BLaER1 treated with 17β-estradiol and CSF1 and Interleukin-3, amounts not matched to agents 10 nM and 100 nM (cell line): ENCODE results near the gene DHX15.

Source experiments
- H3K27ac ChIP-seq, 11 experiments: shearing (Covaris generic); formaldehyde crosslinking; 2 replicates each; pipeline ENCODE4 v1.8.1; 2022
- H3K27me3 ChIP-seq, 11 experiments: shearing (Covaris generic); formaldehyde crosslinking; 2 replicates each; pipeline ENCODE4 v1.8.1; 2022
- H3K36me3 ChIP-seq, 11 experiments: shearing (Covaris generic); formaldehyde crosslinking; 2 replicates each; pipeline ENCODE4 v1.8.1; 2022
- H3K4me1 ChIP-seq, 10 experiments: shearing (Covaris generic); formaldehyde crosslinking; 2 replicates each; pipeline ENCODE4 v1.8.1; 2022
- H3K4me2 ChIP-seq, 11 experiments: shearing (Covaris generic); formaldehyde crosslinking; 2 replicates each; pipeline ENCODE4 v1.8.1; 2022
- H3K4me3 ChIP-seq, 10 experiments: shearing (Covaris generic); formaldehyde crosslinking; 2 replicates each; pipeline ENCODE4 v1.8.1; 2022
- H3K9ac ChIP-seq, 11 experiments: shearing (Covaris generic); formaldehyde crosslinking; 2 replicates each; pipeline ENCODE4 v1.8.1; 2022
- H3K9me3 ChIP-seq, 11 experiments: shearing (Covaris generic); formaldehyde crosslinking; replicated peaks in 1 of 11; 2 replicates each; pipeline ENCODE4 v1.8.1; 2022
- H4K20me1 ChIP-seq, 11 experiments: shearing (Covaris generic); formaldehyde crosslinking; 2 replicates each; pipeline ENCODE4 v1.8.1; 2022
- Cebpa-rat ChIP-seq, 11 experiments: shearing (Covaris generic); IDR thresholded peaks; 2 replicates each; pipeline ENCODE4 v1.8.1; 2022

The DHX15 gene

DNA sequence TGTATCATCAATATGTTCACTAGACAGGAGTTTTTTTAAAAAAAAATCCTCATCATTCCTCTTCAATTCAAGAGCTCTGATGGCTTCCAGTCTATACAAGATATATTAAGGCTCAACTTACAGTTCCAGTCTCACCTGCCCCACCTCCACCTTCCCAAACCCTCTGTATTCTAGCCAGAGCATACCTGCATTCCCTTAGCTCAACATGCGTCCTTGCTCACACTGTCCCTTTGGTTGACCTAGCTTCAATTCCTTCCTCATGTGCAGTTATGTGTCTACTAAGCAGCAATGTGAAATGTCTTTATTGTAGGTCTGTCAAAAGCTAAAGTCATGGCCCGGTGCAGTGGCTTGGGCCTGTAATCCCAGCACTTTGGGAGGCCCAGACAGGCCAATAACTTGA lies 10.8 kb downstream of the DHX15 start:
- peaks cover 80 to 100% (median 97%) of the 10 kb centered on the region in 11 experiments for H3K36me3 ChIP-seq
- no peak overlapping the region for H3K4me2 ChIP-seq
- H3K27me3 ChIP-seq: no peaks in the 10 kb centered on the region
- H3K9me3 ChIP-seq: peaks cover 0 to 9% (median 0%) of the 10 kb centered on the region in 11 experiments; a peak in 1 of 22 replicates
- peaks cover 99 to 100% (median 100%) of the 10 kb centered on the region in 11 experiments for H4K20me1 ChIP-seq
- TF ChIP-seq Cebpa-rat (IDR thresholded peaks at IDR 0.05): no peak
- H3K4me3 ChIP-seq: no peak overlapping the region
- H3K4me1 ChIP-seq: peaks cover 10 to 51% (median 21%) of the 10 kb centered on the region in 10 experiments
- H3K27ac ChIP-seq: no peak overlapping the region
- H3K9ac ChIP-seq: no peak overlapping the region

DNA sequence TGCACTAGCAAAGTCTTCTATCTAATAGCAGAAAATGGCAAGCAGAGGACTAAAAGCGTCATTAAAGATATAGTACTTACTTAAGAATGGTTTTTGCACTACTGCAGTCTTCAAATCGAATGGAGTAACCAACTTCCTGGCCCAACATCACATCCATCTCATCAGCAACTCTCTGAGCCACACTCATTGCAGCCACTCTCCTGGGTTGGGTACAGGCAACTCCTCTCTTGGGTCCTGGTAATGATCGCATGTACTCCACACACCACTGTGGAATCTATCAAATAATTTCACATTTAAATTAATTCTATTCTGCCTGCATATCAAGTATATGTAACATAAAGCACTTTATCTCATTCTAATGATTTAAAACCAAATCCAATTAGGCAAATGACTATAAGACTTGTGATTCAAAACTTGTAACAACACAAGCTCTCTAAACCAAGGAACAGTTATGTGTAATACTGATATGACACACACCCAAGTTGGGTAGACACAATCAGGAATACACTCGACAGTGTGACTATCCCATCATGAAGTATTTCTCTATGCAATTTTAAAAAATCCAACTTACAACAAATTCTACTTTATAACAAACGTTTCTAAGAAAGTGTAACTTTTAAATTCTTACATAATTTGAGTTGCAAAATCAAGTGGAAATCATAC lies 13.6 kb downstream of the DHX15 start:
- Histone ChIP-seq H3K4me1 (peaks cover 0 to 51% (median 14%) of the 10 kb centered on the region in 10 experiments; a peak in 13 of 20 replicates), H3K4me2 (peak overlapping the region in 3 of 11 experiments; percentile 12 to 44 (median 28); a peak in 4 of 22 replicates), H3K36me3 (peaks cover 87 to 100% (median 99%) of the 10 kb centered on the region in 11 experiments), H3K9me3 (peaks cover 0 to 9% (median 0%) of the 10 kb centered on the region in 11 experiments; a peak in 1 of 22 replicates), H3K27ac (no peak overlapping the region), H4K20me1 (peaks cover 99 to 100% (median 100%) of the 10 kb centered on the region in 11 experiments), H3K4me3 (no peak overlapping the region), H3K27me3 (no peaks in the 10 kb centered on the region), H3K9ac (no peak overlapping the region)
- no peak for TF ChIP-seq Cebpa-rat (IDR thresholded peaks at IDR 0.05)

DNA sequence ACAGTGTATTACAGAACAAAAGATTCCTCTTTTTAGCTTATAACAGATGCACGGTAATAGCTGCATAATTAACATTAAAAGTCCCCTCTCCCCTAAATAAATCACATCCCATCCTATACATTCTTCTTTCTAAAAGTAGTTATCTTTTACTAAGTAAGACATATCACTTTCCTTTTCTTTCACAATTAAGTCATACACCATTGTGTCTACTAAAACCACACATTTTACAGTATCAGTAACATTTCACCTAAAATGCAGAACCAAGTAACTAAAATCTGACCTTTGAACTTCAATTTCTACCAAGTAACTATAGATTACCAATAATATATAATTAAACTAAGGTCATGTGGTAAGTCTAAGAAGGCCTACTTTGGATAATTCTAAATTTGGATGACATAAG lies 14.2 kb downstream of the DHX15 start:
- Histone ChIP-seq H3K27ac (no peak overlapping the region), H3K4me2 (peak overlapping the region in 3 of 11 experiments; percentile 12 to 44 (median 13); a peak in 3 of 22 replicates), H4K20me1 (peaks cover 99 to 100% (median 100%) of the 10 kb centered on the region in 11 experiments), H3K36me3 (peaks cover 87 to 100% (median 99%) of the 10 kb centered on the region in 11 experiments), H3K27me3 (no peaks in the 10 kb centered on the region), H3K4me1 (peaks cover 0 to 53% (median 14%) of the 10 kb centered on the region in 10 experiments; a peak in 13 of 20 replicates), H3K9ac (no peak overlapping the region), H3K4me3 (no peak overlapping the region), H3K9me3 (peaks cover 0 to 9% (median 0%) of the 10 kb centered on the region in 11 experiments; a peak in 1 of 22 replicates)
- no peak for TF ChIP-seq Cebpa-rat (IDR thresholded peaks at IDR 0.05)

DNA sequence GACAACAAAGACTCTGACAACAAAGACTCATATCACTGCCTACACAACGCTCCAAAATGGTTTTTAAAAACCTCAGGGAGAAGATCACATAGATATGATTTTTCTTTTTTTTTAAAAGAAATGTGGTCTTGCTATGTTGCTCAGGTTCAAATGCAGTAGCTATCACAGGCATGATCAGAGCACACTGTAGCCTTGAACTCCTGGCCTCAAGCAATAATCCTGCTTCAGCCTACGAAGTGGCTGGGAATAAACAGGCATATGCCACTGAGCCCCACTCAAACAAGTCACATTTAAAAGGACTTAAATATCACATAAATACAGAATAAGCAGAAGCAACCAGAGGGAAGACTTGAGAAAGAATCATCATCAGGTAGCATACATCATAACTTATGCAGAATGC lies 14.7 kb downstream of the DHX15 start:
- peaks cover 0 to 9% (median 0%) of the 10 kb centered on the region in 11 experiments; a peak in 1 of 22 replicates for H3K9me3 ChIP-seq
- H3K27ac ChIP-seq: no peak overlapping the region
- no peak overlapping the region for H3K4me3 ChIP-seq
- peaks cover 87 to 100% (median 99%) of the 10 kb centered on the region in 11 experiments for H3K36me3 ChIP-seq
- H3K27me3 ChIP-seq: no peaks in the 10 kb centered on the region
- no peak for TF ChIP-seq Cebpa-rat (IDR thresholded peaks at IDR 0.05)
- peaks cover 99 to 100% (median 100%) of the 10 kb centered on the region in 11 experiments for H4K20me1 ChIP-seq
- H3K4me2 ChIP-seq: peak overlapping the region in 3 of 11 experiments; percentile 1 to 44 (median 22); a peak in 1 of 22 replicates
- no peak overlapping the region for H3K9ac ChIP-seq
- peaks cover 0 to 53% (median 14%) of the 10 kb centered on the region in 10 experiments; a peak in 13 of 20 replicates for H3K4me1 ChIP-seq

DNA sequence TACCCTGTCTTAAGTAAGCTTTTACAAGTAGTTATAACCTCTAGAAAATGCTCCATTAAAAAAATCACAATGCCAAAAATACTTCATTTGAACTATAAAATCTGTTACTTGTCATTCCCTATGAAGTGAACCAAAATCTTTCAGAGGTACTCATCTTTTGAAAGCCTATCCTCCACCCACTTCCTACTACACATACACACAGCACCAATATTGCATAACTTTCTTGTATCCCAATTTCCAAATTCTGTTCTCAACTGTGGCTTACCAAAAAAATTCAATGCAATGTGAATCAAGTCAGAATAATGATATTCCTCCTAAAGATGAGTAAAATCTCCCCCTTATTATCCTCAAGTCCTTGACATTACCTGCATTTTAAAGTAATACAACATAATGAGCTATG lies 15.9 kb downstream of the DHX15 start:
- peaks cover 99 to 100% (median 100%) of the 10 kb centered on the region in 11 experiments for H4K20me1 ChIP-seq
- no peak overlapping the region for H3K27ac ChIP-seq
- peaks cover 87 to 100% (median 99%) of the 10 kb centered on the region in 11 experiments for H3K36me3 ChIP-seq

DNA sequence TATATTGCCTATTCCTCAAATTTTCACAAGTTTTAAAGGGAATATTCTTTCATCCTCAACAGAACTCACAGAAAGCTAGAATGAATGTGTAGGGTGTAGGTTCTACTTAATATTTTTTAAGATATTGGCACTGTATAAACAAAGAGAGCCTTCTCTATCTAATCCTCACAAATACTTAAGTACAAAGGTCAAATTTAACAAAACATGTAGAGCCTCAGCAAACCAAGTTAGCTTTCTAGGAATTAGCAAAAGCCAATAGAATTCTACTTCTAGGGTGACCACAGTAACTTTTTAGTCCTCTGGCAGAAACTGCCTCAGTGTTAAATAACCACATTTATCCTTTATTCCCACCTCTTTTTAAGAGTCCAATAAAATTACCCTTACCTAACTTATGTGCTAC lies 19.3 kb downstream of the DHX15 start:
- H3K36me3 ChIP-seq: peaks cover 81 to 100% (median 95%) of the 10 kb centered on the region in 11 experiments
- H3K27me3 ChIP-seq: no peaks in the 10 kb centered on the region
- H3K4me2 ChIP-seq: no peak overlapping the region
- H3K9me3 ChIP-seq: peaks cover 6 to 12% (median 9%) of the 10 kb centered on the region in 11 experiments; a peak in 15 of 22 replicates
- H3K4me1 ChIP-seq: peaks cover 0 to 47% (median 8%) of the 10 kb centered on the region in 10 experiments; a peak in 10 of 20 replicates
- H3K9ac ChIP-seq: no peak overlapping the region
- H4K20me1 ChIP-seq: peaks cover 99 to 100% (median 100%) of the 10 kb centered on the region in 11 experiments
- H3K4me3 ChIP-seq: no peak overlapping the region
- no peak overlapping the region for H3K27ac ChIP-seq
- TF ChIP-seq Cebpa-rat (IDR thresholded peaks at IDR 0.05): no peak

More for the DNA sequence above, 15.9 kb downstream of the DHX15 start:
- Histone ChIP-seq H3K4me3 (no peak overlapping the region), H3K9ac (no peak overlapping the region), H3K27me3 (no peaks in the 10 kb centered on the region), H3K4me1 (peaks cover 0 to 53% (median 12%) of the 10 kb centered on the region in 10 experiments; a peak in 13 of 20 replicates), H3K4me2 (peak overlapping the region in 6 of 11 experiments; percentile 11 to 40 (median 28); a peak in 6 of 22 replicates), H3K9me3 (peaks cover 0 to 6% (median 0%) of the 10 kb centered on the region in 11 experiments; a peak in 1 of 22 replicates)
- no peak for TF ChIP-seq Cebpa-rat (IDR thresholded peaks at IDR 0.05)

DNA sequence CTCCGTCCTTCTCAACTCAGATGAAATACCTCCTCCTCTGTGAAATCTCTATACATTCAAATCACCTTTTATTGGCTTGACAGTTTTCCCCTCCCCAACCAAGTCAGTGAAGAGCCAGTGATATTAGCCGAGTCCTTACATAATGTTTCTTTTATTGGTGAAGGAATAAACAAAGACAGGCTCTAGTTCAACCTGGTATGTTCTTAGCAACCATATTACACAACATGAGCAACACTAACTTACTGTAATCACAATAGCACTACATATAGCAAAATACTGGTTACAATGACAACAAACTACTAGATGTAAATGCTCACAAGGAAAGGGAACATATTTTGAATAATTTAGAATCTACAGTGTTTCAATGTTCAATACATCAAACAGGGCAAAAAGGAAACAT lies 19.9 kb downstream of the DHX15 start:
- Histone ChIP-seq H3K4me1 (peaks cover 0 to 47% (median 5%) of the 10 kb centered on the region in 10 experiments; a peak in 9 of 20 replicates), H3K36me3 (peaks cover 75 to 100% (median 90%) of the 10 kb centered on the region in 11 experiments), H3K9ac (no peak overlapping the region), H3K9me3 (peaks cover 6 to 12% (median 9%) of the 10 kb centered on the region in 11 experiments; a peak in 15 of 22 replicates), H4K20me1 (peaks cover 99 to 100% (median 100%) of the 10 kb centered on the region in 11 experiments), H3K27ac (no peak overlapping the region), H3K4me3 (no peak overlapping the region), H3K4me2 (no peak overlapping the region), H3K27me3 (no peaks in the 10 kb centered on the region)
- no peak for TF ChIP-seq Cebpa-rat (IDR thresholded peaks at IDR 0.05)

DNA sequence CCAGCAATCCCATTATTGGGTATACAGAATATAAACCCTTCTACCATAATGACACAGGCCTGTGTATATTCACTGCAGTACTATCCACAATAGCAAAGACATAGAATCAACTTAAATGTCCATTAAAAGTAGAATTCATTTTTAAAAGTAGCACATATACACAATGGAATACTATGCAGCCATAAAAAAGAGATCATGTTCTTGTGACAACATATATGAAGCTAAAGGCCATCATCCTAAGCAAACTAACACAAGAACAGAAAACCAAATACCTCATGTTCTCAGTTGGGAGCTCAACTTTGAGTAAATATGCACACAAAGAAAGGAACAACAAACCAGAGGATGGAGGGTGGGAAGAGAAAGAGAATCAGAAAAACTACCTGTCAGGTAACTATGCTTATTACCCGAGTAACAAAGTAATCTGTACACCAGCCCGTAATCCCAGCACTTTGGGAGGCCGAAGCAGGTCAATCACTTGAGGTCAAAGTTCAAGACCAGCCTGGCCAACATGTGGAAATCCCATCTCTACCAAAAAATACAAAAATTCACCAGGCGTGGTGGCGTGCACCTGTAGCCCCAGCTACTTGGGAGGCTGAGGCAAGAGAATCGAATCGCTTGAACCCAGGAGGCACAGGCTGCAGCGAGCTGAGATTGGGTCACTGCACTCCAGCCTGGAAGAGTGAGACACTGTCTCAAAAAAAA lies 22.8 kb downstream of the DHX15 start:
- H3K4me2 ChIP-seq: no peak overlapping the region
- H3K27ac ChIP-seq: no peak overlapping the region
- H4K20me1 ChIP-seq: peaks cover 100% of the 10 kb centered on the region in 11 experiments
- no peaks in the 10 kb centered on the region for H3K27me3 ChIP-seq
- H3K36me3 ChIP-seq: peaks cover 61 to 98% (median 80%) of the 10 kb centered on the region in 11 experiments
- peaks cover 0 to 55% (median 18%) of the 10 kb centered on the region in 10 experiments; a peak in 14 of 20 replicates for H3K4me1 ChIP-seq
- peaks cover 6 to 12% (median 9%) of the 10 kb centered on the region in 11 experiments; a peak in 15 of 22 replicates for H3K9me3 ChIP-seq
- TF ChIP-seq Cebpa-rat (IDR thresholded peaks at IDR 0.05): no peak
- no peak overlapping the region for H3K4me3 ChIP-seq
- no peak overlapping the region for H3K9ac ChIP-seq
